ENCODE measurements around the gene FUS.

Gene FUS

DNA sequence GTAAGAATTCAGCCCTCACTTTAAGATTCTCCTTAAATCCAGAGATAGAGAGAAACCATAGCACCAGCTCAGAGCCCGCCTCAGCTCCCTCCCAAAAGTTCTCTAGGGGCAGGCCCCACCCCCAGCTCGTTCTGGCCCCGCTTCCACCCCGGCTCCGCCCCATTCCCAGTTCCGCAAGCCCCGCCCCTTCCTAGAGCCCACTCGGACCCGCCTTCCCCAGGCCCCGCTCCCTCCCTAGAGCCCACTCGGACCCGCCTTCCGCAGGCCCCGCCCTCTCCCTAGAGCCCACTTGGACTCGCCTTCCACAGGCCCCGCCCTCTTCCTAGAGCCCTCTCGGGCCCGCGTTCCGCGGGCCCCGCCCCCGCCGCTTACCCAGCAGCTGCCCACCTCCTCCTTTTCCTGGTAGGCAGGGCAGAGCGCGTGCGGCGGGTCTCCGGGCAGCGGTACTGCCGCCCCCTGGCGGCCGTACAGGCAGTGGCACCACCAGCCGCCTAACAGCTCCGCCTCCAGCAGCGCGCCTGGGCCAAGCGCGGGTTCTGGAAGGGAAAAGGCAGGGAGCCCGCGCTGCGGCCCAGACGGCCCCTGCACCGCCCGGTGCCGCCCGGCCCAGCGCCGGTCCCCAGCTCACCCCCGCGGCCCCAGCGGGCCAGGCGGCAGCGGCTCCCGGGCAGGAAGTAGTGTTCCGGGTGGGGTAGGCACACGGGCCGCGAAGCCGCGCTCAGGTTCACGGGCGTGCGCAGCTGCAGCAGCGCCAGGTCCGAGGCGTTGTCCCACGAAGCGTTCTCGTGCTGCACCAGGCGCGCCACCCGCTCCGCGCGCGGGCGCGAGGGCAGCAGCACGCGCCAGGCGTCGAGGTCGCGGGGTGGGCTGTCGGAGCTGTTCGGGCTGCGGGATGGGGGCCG lies 37.6 kb upstream of the FUS start (continued):
- TF ChIP-seq, protein P1, sequence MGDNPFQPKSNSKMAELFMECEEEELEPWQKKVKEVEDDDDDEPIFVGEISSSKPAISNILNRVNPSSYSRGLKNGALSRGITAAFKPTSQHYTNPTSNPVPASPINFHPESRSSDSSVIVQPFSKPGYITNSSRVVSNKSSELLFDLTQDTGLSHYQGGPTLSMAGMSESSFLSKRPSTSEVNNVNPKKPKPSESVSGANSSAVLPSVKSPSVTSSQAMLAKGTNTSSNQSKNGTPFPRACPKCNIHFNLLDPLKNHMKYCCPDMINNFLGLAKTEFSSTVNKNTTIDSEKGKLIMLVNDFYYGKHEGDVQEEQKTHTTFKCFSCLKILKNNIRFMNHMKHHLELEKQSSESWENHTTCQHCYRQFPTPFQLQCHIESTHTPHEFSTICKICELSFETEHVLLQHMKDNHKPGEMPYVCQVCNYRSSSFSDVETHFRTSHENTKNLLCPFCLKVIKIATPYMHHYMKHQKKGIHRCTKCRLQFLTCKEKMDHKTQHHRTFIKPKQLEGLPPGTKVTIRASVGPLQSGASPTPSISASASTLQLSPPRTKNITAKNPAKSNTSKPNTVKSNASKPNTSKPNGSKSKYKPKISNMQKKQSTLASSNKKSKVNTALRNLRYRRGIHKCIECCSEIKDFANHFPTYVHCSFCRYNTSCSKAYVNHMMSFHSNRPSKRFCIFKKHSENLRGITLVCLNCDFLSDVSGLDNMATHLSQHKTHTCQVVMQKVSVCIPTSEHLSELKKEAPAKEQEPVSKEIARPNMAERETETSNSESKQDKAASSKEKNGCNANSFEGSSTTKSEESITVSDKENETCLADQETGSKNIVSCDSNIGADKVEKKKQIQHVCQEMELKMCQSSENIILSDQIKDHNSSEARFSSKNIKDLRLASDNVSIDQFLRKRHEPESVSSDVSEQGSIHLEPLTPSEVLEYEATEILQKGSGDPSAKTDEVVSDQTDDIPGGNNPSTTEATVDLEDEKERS (tag by site-specific recombination; IDR thresholded peaks at IDR 0.05), result no peak
- TF ChIP-seq ZNF19 (tag by site-specific recombination; IDR thresholded peaks at IDR 0.05; ENCODE audit: low read depth), result no peak
- TF ChIP-seq, protein P2, sequence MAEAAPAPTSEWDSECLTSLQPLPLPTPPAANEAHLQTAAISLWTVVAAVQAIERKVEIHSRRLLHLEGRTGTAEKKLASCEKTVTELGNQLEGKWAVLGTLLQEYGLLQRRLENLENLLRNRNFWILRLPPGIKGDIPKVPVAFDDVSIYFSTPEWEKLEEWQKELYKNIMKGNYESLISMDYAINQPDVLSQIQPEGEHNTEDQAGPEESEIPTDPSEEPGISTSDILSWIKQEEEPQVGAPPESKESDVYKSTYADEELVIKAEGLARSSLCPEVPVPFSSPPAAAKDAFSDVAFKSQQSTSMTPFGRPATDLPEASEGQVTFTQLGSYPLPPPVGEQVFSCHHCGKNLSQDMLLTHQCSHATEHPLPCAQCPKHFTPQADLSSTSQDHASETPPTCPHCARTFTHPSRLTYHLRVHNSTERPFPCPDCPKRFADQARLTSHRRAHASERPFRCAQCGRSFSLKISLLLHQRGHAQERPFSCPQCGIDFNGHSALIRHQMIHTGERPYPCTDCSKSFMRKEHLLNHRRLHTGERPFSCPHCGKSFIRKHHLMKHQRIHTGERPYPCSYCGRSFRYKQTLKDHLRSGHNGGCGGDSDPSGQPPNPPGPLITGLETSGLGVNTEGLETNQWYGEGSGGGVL (tag by site-specific recombination; IDR thresholded peaks at IDR 0.05), result peak; percentile 52; the same call in 1 of the 2 replicates
- no peak for TF ChIP-seq ZNF112 (tag by site-specific recombination; IDR thresholded peaks at IDR 0.05)
- TF ChIP-seq ZNF785 (tag by site-specific recombination; IDR thresholded peaks at IDR 0.05), result no peak
- no peak for TF ChIP-seq ZNF2 (tag by site-specific recombination; IDR thresholded peaks at IDR 0.05)
- TF ChIP-seq ZNF791 (tag by site-specific recombination; IDR thresholded peaks at IDR 0.05), result no peak
- no peak for TF ChIP-seq ZNF514 (tag by site-specific recombination; IDR thresholded peaks at IDR 0.05)
- TF ChIP-seq GLIS2 (tag by site-specific recombination; IDR thresholded peaks at IDR 0.05), result no peak
- no peak for TF ChIP-seq ZNF549 (tag by site-specific recombination; IDR thresholded peaks at IDR 0.05)
- TF ChIP-seq IKZF3 (tag by site-specific recombination; IDR thresholded peaks at IDR 0.05), result peak; percentile 75
- TF ChIP-seq MEIS1 (CRISPR knock-in tag; IDR thresholded peaks at IDR 0.05; ENCODE audit: borderline replicate concordance), result no peak
- TF ChIP-seq SETDB1 (IDR thresholded peaks at IDR 0.05; ENCODE audit: insufficient read length, low read length), result no peak
- TF ChIP-seq ZNF624 (tag by site-specific recombination; IDR thresholded peaks at IDR 0.05), result no peak
- TF ChIP-seq, protein P3, sequence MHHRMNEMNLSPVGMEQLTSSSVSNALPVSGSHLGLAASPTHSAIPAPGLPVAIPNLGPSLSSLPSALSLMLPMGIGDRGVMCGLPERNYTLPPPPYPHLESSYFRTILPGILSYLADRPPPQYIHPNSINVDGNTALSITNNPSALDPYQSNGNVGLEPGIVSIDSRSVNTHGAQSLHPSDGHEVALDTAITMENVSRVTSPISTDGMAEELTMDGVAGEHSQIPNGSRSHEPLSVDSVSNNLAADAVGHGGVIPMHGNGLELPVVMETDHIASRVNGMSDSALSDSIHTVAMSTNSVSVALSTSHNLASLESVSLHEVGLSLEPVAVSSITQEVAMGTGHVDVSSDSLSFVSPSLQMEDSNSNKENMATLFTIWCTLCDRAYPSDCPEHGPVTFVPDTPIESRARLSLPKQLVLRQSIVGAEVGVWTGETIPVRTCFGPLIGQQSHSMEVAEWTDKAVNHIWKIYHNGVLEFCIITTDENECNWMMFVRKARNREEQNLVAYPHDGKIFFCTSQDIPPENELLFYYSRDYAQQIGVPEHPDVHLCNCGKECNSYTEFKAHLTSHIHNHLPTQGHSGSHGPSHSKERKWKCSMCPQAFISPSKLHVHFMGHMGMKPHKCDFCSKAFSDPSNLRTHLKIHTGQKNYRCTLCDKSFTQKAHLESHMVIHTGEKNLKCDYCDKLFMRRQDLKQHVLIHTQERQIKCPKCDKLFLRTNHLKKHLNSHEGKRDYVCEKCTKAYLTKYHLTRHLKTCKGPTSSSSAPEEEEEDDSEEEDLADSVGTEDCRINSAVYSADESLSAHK (tag by site-specific recombination; IDR thresholded peaks at IDR 0.05), result no peak
- no peak for TF ChIP-seq ZNF37A (tag by site-specific recombination; IDR thresholded peaks at IDR 0.05)
- TF ChIP-seq ZNF138 (tag by site-specific recombination; IDR thresholded peaks at IDR 0.05; ENCODE audit: borderline replicate concordance), result no peak
- no peak for TF ChIP-seq ZSCAN23 (tag by site-specific recombination; IDR thresholded peaks at IDR 0.05)
- 0 out of 2 replicates have a peak, but pooled peaks have one; percentile 3 for TF ChIP-seq ZNF366 (tag by site-specific recombination; conservative IDR thresholded peaks at IDR 0.05)
- TF ChIP-seq ZNF501 (tag by site-specific recombination; IDR thresholded peaks at IDR 0.05), result no peak
- no peak for TF ChIP-seq ZBTB21 (tag by site-specific recombination; IDR thresholded peaks at IDR 0.05)
- TF ChIP-seq HOXD13 (CRISPR knock-in tag; IDR thresholded peaks at IDR 0.05; ENCODE audit: borderline replicate concordance), result no peak
- TF ChIP-seq ZNF10 (tag by site-specific recombination; IDR thresholded peaks at IDR 0.05), result no peak
- no peak for TF ChIP-seq ZNF302 (tag by site-specific recombination; IDR thresholded peaks at IDR 0.05; ENCODE audit: low read depth)
- no peak for TF ChIP-seq ZNF544 (tag by site-specific recombination; IDR thresholded peaks at IDR 0.05)
- no peak for TF ChIP-seq ZBTB1 (tag by site-specific recombination; IDR thresholded peaks at IDR 0.05)
- TF ChIP-seq KLF8 (tag by site-specific recombination; IDR thresholded peaks at IDR 0.05), result peak; percentile 74
- no peak for TF ChIP-seq ZNF521 (tag by site-specific recombination; IDR thresholded peaks at IDR 0.05)
- TF ChIP-seq ZNF266 (tag by site-specific recombination; IDR thresholded peaks at IDR 0.05; ENCODE audit: low read depth), result no peak
- peak; percentile 39; the same call in 1 of the 2 replicates for TF ChIP-seq ZBTB44 (tag by site-specific recombination; IDR thresholded peaks at IDR 0.05)
- no peak for TF ChIP-seq ZFP3 (tag by site-specific recombination; IDR thresholded peaks at IDR 0.05; ENCODE audit: low read depth)
- TF ChIP-seq ZNF404 (tag by site-specific recombination; IDR thresholded peaks at IDR 0.05), result no peak

Data from HEK293 (cell line).